Measurements from ENCODE around the gene PSMD2. TPM values are rescaled to one million over a fixed set of nuclear protein-coding genes. Genes with fewer than 3 reads are reported as not detected.

Gene PSMD2
- polyA plus RNA-seq, 1 donor from 2014 or later, result 319 TPM

DNA sequence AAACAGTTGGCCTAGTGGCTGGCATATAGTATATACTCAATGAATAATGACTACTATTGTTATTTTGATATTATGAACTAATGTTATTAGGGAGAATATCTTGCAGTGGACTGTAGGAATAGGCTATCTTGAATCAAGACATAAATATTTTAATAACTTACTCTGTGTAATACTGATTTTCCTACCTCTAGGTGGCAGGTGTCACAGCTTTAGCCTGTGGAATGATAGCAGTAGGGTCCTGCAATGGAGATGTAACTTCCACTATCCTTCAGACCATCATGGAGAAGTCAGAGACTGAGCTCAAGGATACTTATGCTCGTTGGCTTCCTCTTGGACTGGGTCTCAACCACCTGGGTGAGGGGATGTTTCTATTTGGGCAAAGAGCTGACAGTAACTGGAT lies 6.5 kb downstream of the PSMD2 start:
- Histone ChIP-seq H3K4me3 (ENCODE audit: low read length) (no peak overlapping the region), H3K9me3 (ENCODE audit: low read length) (no peaks in the 10 kb centered on the region), H3K36me3 (ENCODE audit: insufficient read depth, low read length) (no peaks in the 10 kb centered on the region), H2AFZ (ENCODE audit: low read depth, low read length) (no peak overlapping the region), H3K27ac (ENCODE audit: low read length) (no peak overlapping the region), H4K20me1 (ENCODE audit: insufficient read depth) (no peaks in the 10 kb centered on the region), H3K9me2 (ENCODE audit: insufficient read depth, low read length) (no peaks in the 10 kb centered on the region), H3K9ac (ENCODE audit: low read length) (no peak overlapping the region), H3F3A (ENCODE audit: insufficient read depth, low read length, poor library complexity, severe bottlenecking) (no peaks in the 10 kb centered on the region), H3K27me3 (ENCODE audit: insufficient read depth, low read depth, low read length) (no peaks in the 10 kb centered on the region), H3K79me2 (replicated peaks; ENCODE audit: insufficient read depth, low read length) (peaks cover 7% of the 10 kb centered on the region), H3K4me2 (ENCODE audit: low read length) (no peak overlapping the region)
- no peak for TF ChIP-seq MXI1 (conservative IDR thresholded peaks at IDR 0.05; ENCODE audit: poor library complexity, severe bottlenecking)
- TF ChIP-seq, protein P1, sequence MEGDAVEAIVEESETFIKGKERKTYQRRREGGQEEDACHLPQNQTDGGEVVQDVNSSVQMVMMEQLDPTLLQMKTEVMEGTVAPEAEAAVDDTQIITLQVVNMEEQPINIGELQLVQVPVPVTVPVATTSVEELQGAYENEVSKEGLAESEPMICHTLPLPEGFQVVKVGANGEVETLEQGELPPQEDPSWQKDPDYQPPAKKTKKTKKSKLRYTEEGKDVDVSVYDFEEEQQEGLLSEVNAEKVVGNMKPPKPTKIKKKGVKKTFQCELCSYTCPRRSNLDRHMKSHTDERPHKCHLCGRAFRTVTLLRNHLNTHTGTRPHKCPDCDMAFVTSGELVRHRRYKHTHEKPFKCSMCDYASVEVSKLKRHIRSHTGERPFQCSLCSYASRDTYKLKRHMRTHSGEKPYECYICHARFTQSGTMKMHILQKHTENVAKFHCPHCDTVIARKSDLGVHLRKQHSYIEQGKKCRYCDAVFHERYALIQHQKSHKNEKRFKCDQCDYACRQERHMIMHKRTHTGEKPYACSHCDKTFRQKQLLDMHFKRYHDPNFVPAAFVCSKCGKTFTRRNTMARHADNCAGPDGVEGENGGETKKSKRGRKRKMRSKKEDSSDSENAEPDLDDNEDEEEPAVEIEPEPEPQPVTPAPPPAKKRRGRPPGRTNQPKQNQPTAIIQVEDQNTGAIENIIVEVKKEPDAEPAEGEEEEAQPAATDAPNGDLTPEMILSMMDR (IDR thresholded peaks at IDR 0.05; ENCODE audit: poor library complexity, severe bottlenecking), result peak; percentile 62
- no peak for TF ChIP-seq EP300 (conservative IDR thresholded peaks at IDR 0.05; ENCODE audit: poor library complexity, severe bottlenecking)
- peak; percentile 39 for TF ChIP-seq RAD21 (conservative IDR thresholded peaks at IDR 0.05)
- peak; percentile 59 for TF ChIP-seq SMC3 (conservative IDR thresholded peaks at IDR 0.05; ENCODE audit: poor library complexity)
- TF ChIP-seq, protein P2, sequence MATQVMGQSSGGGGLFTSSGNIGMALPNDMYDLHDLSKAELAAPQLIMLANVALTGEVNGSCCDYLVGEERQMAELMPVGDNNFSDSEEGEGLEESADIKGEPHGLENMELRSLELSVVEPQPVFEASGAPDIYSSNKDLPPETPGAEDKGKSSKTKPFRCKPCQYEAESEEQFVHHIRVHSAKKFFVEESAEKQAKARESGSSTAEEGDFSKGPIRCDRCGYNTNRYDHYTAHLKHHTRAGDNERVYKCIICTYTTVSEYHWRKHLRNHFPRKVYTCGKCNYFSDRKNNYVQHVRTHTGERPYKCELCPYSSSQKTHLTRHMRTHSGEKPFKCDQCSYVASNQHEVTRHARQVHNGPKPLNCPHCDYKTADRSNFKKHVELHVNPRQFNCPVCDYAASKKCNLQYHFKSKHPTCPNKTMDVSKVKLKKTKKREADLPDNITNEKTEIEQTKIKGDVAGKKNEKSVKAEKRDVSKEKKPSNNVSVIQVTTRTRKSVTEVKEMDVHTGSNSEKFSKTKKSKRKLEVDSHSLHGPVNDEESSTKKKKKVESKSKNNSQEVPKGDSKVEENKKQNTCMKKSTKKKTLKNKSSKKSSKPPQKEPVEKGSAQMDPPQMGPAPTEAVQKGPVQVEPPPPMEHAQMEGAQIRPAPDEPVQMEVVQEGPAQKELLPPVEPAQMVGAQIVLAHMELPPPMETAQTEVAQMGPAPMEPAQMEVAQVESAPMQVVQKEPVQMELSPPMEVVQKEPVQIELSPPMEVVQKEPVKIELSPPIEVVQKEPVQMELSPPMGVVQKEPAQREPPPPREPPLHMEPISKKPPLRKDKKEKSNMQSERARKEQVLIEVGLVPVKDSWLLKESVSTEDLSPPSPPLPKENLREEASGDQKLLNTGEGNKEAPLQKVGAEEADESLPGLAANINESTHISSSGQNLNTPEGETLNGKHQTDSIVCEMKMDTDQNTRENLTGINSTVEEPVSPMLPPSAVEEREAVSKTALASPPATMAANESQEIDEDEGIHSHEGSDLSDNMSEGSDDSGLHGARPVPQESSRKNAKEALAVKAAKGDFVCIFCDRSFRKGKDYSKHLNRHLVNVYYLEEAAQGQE (IDR thresholded peaks at IDR 0.05; ENCODE audit: borderline replicate concordance), result no peak
- TF ChIP-seq TAF1 (IDR thresholded peaks at IDR 0.05; ENCODE audit: low read depth), result no peak
- no peak for TF ChIP-seq EZH2 (IDR thresholded peaks at IDR 0.05; ENCODE audit: borderline replicate concordance, insufficient read depth, low read length, poor library complexity, severe bottlenecking)
- no peak for TF ChIP-seq POLR2AphosphoS5 (IDR thresholded peaks at IDR 0.05)

DNA sequence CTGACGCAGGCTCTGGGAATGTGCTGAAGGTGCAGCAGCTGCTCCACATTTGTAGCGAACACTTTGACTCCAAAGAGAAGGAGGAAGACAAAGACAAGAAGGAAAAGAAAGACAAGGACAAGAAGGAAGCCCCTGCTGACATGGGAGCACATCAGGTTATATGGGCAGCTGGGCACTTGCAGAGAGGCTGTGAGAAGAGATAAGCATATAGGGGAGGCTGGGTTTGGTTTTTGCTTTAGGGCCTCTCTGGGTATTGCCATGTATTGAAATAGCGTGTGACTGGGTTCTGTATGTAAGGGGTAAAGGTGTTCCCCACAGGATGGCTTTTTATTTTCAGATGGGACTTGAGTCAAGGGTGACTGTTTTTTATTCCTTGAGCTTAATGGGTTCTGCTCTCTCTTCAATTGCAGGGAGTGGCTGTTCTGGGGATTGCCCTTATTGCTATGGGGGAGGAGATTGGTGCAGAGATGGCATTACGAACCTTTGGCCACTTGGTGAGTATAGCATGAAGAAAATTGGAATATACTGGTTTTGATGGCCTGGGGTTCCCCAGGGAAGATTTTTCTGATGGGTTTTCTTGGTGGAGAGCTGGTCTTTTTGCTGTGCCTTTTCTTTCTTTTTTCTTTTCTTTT lies 7.4 kb downstream of the PSMD2 start:
- Histone ChIP-seq H3F3A (ENCODE audit: insufficient read depth, low read length, poor library complexity, severe bottlenecking) (no peaks in the 10 kb centered on the region), H4K20me1 (ENCODE audit: insufficient read depth) (no peaks in the 10 kb centered on the region), H2AFZ (ENCODE audit: low read depth, low read length) (no peak overlapping the region), H3K36me3 (ENCODE audit: insufficient read depth, low read length) (no peaks in the 10 kb centered on the region), H3K27me3 (ENCODE audit: insufficient read depth, low read depth, low read length) (no peaks in the 10 kb centered on the region), H3K4me3 (ENCODE audit: low read length) (no peak overlapping the region), H3K27ac (ENCODE audit: low read length) (no peak overlapping the region), H3K9ac (ENCODE audit: low read length) (no peak overlapping the region), H3K9me3 (ENCODE audit: low read length) (no peaks in the 10 kb centered on the region), H3K4me2 (ENCODE audit: low read length) (no peak overlapping the region), H3K9me2 (ENCODE audit: insufficient read depth, low read length) (no peaks in the 10 kb centered on the region), H3K79me2 (replicated peaks; ENCODE audit: insufficient read depth, low read length) (peaks cover 1% of the 10 kb centered on the region)
- TF ChIP-seq, protein P2 (IDR thresholded peaks at IDR 0.05; ENCODE audit: borderline replicate concordance), result no peak
- TF ChIP-seq MXI1 (conservative IDR thresholded peaks at IDR 0.05; ENCODE audit: poor library complexity, severe bottlenecking) (no peak), EZH2 (IDR thresholded peaks at IDR 0.05; ENCODE audit: borderline replicate concordance, insufficient read depth, low read length, poor library complexity, severe bottlenecking) (no peak), TAF1 (IDR thresholded peaks at IDR 0.05; ENCODE audit: low read depth) (no peak), RAD21 (conservative IDR thresholded peaks at IDR 0.05) (no peak), POLR2AphosphoS5 (IDR thresholded peaks at IDR 0.05) (no peak), EP300 (conservative IDR thresholded peaks at IDR 0.05; ENCODE audit: poor library complexity, severe bottlenecking) (no peak), SMC3 (conservative IDR thresholded peaks at IDR 0.05; ENCODE audit: poor library complexity) (no peak)
- TF ChIP-seq, protein P1 (IDR thresholded peaks at IDR 0.05; ENCODE audit: poor library complexity, severe bottlenecking), result no peak

All from neural cell (in vitro differentiated cells).